ENCODE data around the gene RPEL1.
"Not testable (repeated sequence)": the region's sequence is repeated elsewhere in the genome, so short reads cannot be mapped to it uniquely, and the experiment has no call there.

Gene RPEL1

DNA sequence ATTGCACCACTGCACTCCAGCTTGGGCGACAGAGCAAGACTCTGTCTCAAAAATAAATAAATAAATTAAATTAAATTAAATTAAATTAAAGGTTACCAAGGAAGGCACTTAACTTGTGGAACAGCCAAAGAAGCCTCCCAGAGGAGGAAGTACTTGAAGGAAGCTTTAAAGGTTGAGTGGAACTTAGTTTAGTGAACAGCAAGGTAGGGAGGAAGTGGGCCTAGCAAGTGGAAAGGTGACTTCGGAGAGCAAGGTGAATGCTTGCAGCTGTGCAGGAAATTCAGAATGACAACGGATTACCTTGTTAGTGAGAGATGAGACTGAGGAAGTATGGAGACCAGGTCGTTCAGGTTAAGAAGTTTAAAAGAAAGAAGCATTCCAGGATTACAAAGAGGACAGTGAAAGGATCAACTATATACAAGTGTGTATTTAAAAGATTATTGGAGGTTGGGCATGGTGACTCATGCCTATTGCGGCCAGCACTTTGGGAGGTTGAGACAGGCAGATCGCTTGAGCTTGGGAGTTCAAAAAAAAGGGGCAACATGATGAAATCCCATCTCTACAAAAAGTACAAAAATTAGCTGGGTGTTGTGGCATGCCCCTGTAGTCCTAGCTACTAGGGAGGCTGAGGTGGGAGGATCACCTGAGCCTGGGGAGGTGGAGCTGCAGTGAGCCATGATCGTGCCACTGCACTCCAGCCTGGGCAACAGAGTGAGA lies 12.8 kb upstream of the RPEL1 start:
- DNase-seq (ENCODE audit: insufficient read length, low spot score), result no peak

DNA sequence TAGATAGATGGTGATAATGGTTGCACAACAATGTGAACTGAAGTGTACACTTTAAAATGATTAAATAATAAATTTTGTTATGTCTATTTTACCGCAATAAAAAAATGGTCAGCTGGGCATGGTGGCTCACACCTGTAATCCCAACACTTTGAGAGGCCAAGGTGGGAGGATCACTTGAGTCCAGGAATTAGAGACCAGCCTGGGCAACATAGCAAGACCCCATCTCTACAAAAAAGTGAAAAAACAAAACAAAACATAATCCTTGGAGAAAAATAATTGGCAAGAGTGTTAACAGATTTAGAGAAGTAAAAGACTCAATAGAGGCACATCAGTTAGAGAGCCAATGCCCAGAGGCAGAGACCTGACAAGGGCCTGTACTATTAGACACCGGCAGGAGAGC lies 9.9 kb upstream of the RPEL1 start:
- DNase-seq (ENCODE audit: insufficient read length, low spot score), result no peak
- no peak for FAIRE-seq

More for the DNA sequence above, 12.8 kb upstream of the RPEL1 start:
- FAIRE-seq, result no peak

- DNase-seq (ENCODE audit: insufficient read length, low spot score) (peak; percentile 38), FAIRE-seq (no peak)
Observed at GRCh38 chr10:103238506-103239252, 7.0 kb upstream of the RPEL1 start.

DNA sequence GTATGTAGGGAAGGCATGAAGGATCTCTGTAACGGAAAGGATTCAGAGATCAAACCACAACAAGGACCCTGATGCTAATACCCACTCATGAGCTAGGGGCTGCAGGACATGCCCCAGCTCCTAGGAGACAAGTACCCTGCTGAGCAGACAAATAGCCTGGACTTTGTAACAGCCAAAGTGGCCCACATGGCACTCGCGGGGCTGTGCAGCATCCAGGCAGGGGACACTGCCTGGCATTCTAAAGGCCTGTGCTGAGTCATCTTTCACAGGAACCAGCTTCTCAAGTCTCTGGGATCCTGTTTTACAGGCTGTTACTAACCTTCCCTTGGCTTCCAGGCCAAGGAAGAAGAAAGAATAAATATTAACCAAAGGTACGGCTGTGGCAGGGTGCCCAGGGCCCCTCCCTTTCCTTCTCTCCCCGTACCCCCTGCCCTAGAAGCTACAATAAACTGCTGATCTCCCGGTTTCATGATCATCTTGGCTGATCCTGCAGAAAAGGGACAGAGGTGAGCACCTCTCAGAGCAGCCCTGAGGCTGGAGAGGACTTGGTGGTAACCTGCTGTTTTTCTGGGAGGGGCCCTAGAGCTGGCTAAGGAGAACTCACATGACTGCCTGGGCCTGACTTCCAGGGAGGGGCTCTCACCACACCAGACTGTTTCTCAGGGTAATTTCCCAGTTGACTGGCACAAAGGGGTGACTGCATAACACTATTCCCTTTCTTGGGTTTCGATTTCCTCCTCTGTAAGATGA lies 4.2 kb upstream of the RPEL1 start:
- no peak for FAIRE-seq
- peak; percentile 49 for DNase-seq (ENCODE audit: insufficient read length, low spot score)

- DNase-seq (ENCODE audit: insufficient read length, low spot score) (peak; percentile 87), FAIRE-seq (peak; percentile 28)
Observed at GRCh38 chr10:103244666-103245271, 918 bp upstream of the RPEL1 start.

GRCh38 chr10:103246324-103246723 lies 637 bp downstream of the RPEL1 start:
- FAIRE-seq (no peak), DNase-seq (ENCODE audit: insufficient read length, low spot score) (no peak)

- FAIRE-seq (no peak), DNase-seq (ENCODE audit: insufficient read length, low spot score) (no peak)
Observed at GRCh38 chr10:103254113-103254512, 8.4 kb downstream of the RPEL1 start.

DNA sequence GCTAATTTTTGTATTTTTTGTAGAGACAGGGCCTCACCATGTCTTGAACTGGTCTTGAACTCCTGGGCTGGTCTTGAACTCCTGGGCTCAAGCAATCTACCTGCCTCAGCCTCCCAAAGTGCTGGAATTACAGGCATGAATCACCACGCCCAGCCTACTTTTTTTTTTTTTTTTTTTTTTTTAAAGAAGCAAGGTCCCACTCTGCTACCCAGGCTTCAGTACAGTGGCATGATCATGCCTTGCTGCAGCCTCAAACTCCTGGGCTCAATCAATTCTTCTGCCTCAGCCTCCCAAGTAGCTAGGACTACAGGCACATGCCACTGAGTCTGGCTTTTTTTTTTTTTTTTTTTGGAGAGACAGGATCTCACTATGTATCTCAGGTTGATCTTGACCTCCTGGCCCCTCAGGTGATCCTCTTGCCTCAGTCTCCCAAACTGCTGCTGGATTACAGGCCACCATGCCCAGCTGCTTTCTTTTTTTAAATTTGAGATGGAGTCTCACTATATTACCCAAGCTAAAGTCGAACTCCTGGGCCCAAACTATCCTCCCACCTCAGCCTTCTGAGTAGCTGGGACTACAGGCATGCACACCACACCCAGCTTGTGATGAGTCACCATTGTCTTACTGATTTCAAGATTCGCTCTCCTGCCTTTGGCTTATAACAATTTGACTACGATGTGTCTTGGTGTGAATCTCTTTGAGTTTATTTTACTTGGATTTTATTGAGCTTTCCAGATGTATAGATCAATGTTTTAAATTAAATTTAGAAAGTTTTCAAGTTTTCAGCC lies 9.0 kb downstream of the RPEL1 start:
- FAIRE-seq, result no peak

GRCh38 chr10:103256613-103257012 lies 10.9 kb downstream of the RPEL1 start:
- FAIRE-seq (no peak), DNase-seq (ENCODE audit: insufficient read length, low spot score) (no peak)

More for the DNA sequence above, 9.0 kb downstream of the RPEL1 start:
- DNase-seq (ENCODE audit: insufficient read length, low spot score), result no peak

DNA sequence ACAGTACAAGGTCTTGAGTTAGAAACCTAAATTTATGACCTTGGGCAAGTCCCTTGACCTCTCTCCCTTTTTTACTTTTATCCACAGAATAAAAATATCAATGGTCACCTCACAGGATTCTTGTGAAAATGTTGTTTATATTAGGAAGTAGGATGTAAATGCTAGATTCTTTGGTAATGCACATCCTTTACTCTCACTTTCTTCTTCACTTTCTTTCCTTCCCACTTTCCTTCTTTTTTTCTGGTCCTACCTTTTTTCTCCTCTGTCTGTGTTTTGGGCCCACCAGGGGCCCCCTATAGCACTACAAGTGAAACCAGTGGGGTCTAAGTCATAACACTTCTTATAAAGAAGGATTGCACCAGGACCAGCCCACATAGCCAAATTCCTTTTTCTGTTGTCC lies 12.1 kb downstream of the RPEL1 start:
- no peak for FAIRE-seq
- no peak for DNase-seq (ENCODE audit: insufficient read length, low spot score)

- FAIRE-seq; DNase-seq (ENCODE audit: insufficient read length, low spot score): not testable (repeated sequence)
Observed at GRCh38 chr10:103258928-103259327, 13.2 kb downstream of the RPEL1 start.

DNA sequence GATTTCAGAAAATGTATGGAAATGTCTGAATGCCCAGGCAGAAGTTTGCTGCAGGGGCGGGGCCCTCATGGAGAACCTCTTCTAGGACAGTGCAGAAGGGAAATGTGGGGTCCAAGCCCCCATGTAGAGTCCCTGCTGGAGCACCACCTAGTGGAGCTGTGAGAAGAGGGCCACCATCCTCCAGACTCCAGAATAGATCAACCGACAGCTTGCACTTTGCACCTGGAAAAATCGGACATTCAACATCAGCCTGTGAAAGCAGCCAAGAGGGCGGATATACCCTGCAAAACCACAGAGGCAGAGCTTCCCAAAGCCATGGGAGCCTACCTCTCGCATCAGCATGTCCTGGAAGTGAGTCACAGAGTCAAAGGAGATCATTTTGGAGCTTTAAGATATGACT lies 14.3 kb downstream of the RPEL1 start:
- no peak for DNase-seq (ENCODE audit: insufficient read length, low spot score)

GRCh38 chr10:103262229-103262628 lies 16.5 kb downstream of the RPEL1 start:
- FAIRE-seq (no peak), DNase-seq (ENCODE audit: insufficient read length, low spot score) (no peak)

More for the DNA sequence above, 14.3 kb downstream of the RPEL1 start:
- no peak for FAIRE-seq

GRCh38 chr10:103265717-103266329 lies 20.1 kb downstream of the RPEL1 start:
- DNase-seq (ENCODE audit: insufficient read length, low spot score) (peak; percentile 45), FAIRE-seq (no peak)

- FAIRE-seq (peak; percentile 92), DNase-seq (ENCODE audit: insufficient read length, low spot score) (peak; percentile 94)
Observed at GRCh38 chr10:103273041-103273441, 27.4 kb downstream of the RPEL1 start.

DNA sequence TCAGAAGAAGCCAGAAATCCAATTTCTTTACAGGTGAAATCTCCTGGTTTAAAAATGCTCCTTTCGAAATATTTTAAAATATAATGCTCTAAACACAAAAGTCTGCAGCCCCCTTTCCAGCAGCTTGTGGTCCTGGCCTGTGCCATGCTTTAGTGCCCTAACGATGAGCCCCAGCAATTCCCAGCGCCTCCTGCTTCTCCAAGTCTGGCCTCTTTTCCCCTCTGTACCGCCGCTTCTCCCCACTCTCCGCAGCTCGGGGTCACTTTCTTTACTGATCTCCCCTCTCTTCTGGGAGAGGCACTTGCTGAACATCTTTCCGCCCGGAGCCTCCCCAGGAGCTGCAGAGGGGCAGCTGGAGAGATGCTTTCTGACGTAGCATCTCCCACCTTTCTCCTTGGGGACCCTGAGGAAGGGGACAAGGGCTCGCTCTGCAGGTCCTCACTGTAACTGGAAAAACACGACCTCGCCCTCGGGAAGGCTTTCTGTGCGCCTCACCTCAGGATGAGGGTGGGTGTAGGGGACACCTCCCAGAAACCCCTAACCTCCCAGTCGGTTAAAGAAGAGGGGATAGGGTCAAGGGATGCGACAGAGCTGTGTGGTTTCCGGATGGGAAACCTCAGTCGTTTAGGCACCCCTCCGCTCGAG lies 30.7 kb downstream of the RPEL1 start:
- FAIRE-seq (no peak), DNase-seq (ENCODE audit: insufficient read length, low spot score) (no peak)

DNA sequence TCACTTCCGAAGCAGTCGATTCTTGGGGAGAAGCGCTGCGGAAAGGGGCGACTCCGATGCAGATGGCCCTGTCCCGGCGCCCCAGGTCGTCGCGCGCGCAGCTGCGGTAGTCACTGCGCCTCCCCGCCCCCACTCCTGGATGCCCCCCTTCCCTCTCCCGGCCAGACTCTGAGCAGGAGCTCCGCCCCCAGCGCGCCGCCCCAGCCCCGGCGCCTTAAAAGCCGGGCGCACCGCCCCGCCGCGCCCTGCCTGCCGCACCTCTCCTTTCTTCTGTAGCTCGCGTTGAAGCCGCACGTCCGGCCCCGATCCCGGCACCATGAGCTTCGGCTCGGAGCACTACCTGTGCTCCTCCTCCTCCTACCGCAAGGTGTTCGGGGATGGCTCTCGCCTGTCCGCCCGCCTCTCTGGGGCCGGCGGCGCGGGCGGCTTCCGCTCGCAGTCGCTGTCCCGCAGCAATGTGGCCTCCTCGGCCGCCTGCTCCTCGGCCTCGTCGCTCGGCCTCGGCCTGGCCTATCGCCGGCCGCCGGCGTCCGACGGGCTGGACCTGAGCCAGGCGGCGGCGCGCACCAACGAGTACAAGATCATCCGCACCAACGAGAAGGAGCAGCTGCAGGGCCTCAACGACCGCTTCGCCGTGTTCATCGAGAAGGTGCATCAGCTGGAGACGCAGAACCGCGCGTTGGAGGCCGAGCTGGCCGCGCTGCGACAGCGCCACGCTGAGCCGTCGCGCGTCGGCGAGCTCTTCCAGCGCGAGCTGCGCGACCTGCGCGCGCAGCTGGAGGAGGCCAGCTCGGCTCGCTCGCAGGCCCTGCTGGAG lies 31.4 kb downstream of the RPEL1 start, which contains the start of gene INA:
INA (plus strand) TSS at position 243 of the 817 bp plus-strand sequence; CDS start at position 317, 74 bp downstream.
- peak; percentile 59 for DNase-seq (ENCODE audit: insufficient read length, low spot score)
- peak; percentile 76 for FAIRE-seq
